Fibroblast of lung (primary cell): Measurements from ENCODE around the gene CAMK2G.
"Not testable (repeated sequence)": the region's sequence is repeated elsewhere in the genome, so short reads cannot be mapped to it uniquely, and the experiment has no call there.

ENCODE experiments used
- CTCF ChIP-seq, 2 donors: IDR thresholded peaks in 1 of 2; conservative IDR thresholded peaks in 1 of 2; 1 replicate in 1 of 2; 2 replicates in 1 of 2; pipeline ENCODE4 v1.5.1; 2011 to 2012; ENCODE audit warnings: low read length in 2 of 2, control low read depth in 1 of 2, inconsistent platforms in 1 of 2, low read depth in 1 of 2, mild to moderate bottlenecking in 1 of 2
- EZH2 ChIP-seq: IDR thresholded peaks from 2 replicates; pipeline ENCODE4 v1.5.1; 2012; ENCODE audit warnings: low read length, control low read depth, mild to moderate bottlenecking; ENCODE audit errors: missing control alignments

- not testable (repeated sequence) for TF ChIP-seq CTCF (conservative IDR thresholded peaks at IDR 0.05 in 1 of 2, IDR thresholded peaks at IDR 0.05 in 1 of 2; ENCODE audit: low read depth in 1 of 2, low read length in 2 of 2); EZH2
These were observed 78.3 kb downstream of the CAMK2G start for GRCh38 chr10:73796035-73796434.
